Ovary (tissue), 3 donors: ENCODE results near the gene PRMT3.

Source experiments
- CTCF ChIP-seq, 3 donors: fragments of 450-650 bp in 2 of 3; fragments of 200-600 bp in 1 of 3; IDR thresholded peaks; one replicate each; pipeline versions ENCODE4 v1.5.1 to v1.8.0; 2016 to 2022; ENCODE audit warnings: antibody characterized with exemption in 3 of 3, mild to moderate bottlenecking in 1 of 3
- POLR2A ChIP-seq: fragments of 450-650 bp; IDR thresholded peaks from one replicate; pipeline ENCODE4 v1.6.1; 2017; ENCODE audit warnings: antibody characterized with exemption, mild to moderate bottlenecking, moderate library complexity
- donor health status: DM: no; HTN: no; CAD: no.

GRCh38 chr11:20459865-20460264, 72.3 kb downstream of the PRMT3 start:
- TF ChIP-seq CTCF (IDR thresholded peaks at IDR 0.05): no peak
- no peak for TF ChIP-seq POLR2A
